GM19455 (cell line): ENCODE measurements around the gene WEE1.
"Not testable (repeated sequence)": the region's sequence is repeated elsewhere in the genome, so short reads cannot be mapped to it uniquely, and the experiment has no call there.

Source experiments
- ATAC-seq: cut with Tn5 transposase; IDR thresholded peaks from one replicate; pipeline ENCODE4 v1.9.1; 2021; ENCODE audit not compliant: unreplicated experiment

Gene WEE1

DNA sequence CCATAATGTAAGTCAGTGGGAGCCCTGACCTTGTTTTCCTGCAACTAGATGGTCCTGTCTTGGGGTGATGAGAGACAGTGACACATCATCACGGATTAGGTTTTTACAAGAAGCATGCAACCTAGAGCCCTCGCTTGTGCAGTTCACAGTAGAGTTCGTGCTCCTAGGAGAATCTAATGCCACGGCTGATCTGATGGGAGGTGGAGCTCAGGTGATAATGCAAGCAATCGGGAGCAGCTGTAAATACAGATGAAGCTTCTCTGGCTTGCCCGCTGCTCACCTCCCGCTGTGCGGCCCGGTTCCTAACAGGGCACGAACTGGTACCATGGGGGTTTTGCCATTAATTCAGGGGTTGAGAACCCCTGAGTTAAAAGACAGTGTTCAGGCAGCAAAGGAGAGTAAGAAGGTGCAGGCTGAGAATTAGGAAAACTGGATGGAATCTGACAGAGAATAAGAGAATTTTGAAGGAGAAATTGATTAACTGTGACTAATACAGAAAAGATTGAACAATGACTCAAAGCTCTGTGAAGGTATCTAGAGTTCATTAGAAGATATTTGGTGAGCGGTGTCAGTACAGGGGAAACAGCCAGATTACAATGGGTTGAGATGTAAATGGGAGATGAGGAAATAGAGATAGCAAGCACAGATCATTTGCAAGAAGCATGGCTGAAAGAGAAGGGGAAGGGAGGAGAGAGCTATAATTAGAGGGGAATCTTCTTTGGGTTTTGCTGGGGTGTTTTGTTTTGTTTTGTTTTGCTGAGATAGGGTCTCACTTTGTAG is 21.0 kb downstream of the WEE1 start:
- no peak for ATAC-seq

DNA sequence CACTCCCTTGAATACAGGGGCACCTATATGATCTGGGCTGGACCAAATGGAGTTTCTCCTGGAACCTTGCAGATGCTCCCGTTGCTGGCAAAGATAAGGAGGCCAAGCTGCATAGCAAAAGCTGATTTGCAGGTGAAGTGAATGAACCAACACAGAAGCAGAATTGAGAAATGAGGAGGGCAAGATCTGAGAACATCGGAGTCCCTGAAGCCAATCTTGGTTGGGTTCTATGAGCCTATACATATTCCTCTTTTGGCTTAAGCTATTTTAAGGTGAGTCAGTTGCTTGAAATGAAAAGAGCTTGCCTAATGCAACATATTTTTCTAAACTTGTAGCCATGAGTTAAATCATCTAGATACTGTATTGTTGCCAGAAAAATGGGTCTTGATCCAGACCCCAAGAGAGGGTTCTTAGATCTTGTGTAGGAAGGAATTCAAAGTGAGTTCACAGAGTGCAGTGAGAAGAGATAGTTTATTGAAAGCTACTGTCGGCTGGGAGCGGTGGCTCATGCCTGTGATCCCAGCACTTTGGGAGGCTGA is 23.5 kb downstream of the WEE1 start:
- ATAC-seq = no peak

DNA sequence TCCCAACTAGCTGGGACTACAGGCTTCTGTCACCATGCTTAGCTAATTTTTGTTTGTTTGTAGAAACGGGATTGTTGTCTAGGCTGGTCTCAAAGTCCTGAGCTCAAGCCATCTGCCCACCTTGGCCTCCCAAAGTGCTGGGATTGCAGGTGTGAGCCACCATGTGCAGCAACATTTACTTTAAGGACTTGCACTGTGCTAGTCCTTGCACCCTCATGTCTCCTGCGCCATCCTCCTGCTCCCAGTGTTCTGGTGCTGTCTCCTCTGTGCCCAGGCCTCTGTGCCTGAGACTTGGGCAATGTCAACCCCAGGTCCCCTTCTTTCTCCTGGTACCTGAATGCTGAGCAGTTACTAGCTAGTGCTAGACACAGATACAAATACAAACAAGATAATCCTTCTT is 26.7 kb downstream of the WEE1 start:
- no peak for ATAC-seq

DNA sequence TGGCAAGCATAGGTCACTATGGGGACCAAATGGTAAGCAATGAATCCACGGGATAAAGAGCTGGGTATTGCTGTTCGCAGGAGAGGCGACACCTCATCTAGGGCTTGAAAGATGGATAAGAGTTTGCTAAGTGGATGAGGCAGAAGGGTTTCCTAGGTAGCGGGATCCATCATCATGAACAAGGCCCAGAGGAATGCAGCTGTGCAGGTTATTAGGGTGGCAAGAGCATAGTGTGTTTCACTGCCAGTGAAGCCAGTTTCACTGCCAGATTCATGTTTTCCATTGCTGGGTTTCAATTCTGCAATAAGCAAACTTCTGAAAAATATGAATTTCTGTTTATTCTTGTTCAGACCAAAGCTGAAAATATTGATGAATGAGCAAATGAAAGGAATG is 27.2 kb downstream of the WEE1 start:
- peak; percentile 34 for ATAC-seq

DNA sequence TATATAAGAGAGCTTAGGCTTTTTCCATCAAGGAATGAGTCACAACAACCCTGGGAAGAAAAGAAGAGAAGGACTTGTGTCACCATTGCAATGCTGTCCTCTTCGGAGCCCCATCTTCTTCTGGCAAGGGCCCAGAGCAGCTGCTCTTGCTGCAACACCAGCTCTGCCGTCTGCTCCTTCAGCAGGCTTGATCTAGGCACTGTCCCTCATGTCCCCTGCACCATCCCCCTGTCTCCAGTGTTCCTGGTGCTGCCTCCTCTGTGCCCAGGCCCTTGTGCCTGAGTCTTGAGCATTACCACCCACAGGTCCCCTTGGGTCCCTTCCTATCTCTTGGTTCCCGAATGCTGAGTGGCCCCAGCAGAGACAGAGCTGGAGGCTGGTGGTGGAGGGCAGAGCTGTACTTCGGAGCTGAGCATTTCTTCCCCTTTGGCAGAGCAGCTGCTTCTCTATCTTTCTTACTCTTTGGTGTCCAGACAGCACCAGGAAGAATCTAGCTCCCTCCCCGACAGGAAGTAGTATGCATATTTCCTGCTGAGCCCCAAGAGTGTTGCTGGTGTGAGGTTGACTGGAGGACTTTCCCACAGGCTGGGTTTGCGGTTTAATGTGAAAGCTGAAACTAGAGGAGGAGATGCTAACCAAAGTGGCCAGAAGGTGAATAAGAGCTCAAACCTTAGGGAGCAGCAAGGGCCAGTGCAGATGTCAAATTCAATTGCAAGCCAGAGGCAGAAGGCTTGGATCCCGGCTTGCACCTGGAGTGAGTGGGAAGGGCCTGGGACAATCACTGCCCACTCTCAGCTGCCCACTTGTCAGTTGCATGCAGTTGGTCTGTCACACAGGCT is 27.8 kb downstream of the WEE1 start:
- ATAC-seq = peak; percentile 71

DNA sequence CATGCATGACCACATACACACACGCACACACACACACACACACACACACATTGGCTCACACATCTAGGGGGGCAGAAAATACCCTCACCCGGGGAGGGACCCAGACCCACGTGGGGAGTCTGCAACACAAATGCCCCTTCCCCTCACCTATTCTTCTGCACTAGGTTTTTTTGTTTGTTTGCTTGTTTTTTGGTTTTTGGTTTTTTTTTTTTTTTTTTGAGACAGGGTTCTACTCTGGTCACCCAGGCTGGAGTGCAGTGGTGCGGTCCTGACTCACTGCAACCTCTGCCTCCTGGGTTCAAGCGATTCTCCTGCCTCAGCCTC is 28.4 kb downstream of the WEE1 start:
- ATAC-seq = no peak

DNA sequence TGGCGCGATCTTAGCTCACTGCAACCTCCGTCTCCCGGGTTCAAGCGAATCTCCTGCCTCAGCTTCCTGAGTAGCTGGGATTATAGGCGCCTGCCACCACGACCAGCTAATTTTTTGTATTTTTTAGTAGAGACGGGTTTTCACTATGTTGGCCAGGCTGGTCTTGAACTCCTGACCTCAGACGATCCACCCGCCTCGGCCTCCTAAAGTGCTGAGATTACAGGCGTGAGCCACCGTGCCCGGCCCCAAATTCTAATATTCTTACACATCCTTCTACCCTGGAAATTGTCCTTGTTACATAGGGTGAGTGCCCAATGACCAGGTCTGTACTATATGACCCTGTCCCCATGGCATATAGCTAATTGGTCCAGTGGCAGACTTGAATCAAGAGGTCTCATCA is 29.7 kb downstream of the WEE1 start:
- not testable (repeated sequence) for ATAC-seq

DNA sequence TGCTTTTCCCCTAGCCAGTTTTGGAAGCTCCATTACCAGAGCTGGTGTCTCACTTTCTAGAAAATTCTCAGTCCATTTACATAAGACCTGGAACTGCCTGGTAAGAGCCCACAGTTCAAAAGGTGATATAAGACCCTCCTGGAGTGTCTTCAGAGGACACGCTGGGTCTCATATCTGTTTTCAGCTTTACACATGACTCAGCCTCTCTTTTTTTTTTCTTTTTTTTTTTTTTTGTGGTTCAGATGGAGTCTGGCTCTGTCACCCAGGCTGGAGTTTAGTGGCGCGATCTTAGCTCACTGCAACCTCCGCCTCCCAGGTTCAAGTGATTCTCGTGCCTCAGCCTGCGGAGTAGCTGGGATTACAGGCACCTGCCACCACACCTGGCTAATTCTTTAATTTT is 30.7 kb downstream of the WEE1 start:
- ATAC-seq = no peak

DNA sequence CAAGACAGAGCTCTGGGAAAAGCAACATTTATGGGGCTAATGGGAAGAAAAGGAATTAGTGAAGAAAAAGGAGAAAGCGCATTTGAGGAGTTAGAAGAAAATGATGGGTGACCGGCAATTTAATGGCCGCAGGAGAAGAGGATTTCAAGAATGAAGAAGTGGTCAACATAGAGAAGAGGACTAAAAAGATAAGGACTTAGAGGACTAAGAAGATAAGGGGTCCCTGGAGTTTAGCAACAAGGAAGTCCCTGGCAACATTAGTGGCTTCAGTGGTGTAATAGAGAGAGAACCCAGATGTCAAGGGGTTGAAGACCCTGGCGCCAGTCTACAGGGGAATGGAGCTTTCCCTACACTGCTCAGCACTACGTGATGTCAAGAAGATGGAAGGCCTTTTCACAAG is 32.3 kb downstream of the WEE1 start:
- no peak for ATAC-seq

DNA sequence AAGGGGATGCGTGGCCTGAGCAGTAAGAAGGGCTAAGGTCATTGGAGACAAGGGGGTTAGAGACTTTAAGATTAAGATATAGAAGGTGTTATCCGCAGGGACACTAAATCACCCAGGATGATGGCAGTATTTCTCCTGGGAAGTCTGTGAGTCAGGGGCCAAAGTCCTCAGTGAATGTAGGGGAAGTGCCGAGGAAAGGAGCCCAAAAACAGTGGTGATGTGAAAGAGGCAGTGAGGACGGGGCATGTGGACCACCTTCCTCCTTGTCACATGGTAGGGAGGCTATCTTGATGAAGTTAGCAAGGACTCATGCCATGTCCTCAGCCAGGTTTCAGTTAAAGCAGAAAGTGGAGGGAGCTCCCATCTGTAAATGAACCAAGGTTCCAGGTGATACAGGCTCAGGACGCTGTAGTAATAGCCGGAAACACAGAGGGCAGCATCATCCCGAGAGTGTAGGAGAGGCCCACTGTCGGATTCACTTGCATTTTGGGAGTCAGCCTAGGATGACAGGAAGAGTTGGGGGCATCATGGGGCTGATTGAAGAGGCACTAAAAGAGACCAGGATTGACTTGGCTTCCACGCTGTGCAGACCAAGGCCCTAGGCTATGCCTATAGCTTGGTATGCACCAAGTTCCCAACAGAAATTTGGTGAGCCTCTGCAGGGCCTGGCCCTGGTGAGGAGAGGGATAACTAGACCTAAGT is 33.5 kb downstream of the WEE1 start:
- ATAC-seq = no peak

DNA sequence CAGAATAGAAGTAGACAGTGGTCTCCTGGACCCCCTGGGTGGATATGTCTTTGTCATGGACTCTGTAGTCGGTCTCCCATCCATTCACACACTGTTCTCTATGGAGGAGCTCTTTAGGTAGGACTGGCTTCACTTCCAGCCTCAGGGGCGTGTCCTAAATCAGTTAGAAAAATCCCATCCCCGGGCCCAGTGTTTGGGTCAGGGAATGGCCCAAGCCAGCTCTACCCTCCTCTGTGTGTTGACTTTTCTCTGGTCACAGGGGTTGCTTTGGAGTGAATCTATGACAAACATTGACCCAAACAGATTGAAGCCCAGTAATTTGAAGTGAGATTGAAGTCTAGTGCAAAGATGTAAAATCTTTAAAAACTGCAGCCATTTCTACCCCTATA is 34.0 kb downstream of the WEE1 start:
- no peak for ATAC-seq

DNA sequence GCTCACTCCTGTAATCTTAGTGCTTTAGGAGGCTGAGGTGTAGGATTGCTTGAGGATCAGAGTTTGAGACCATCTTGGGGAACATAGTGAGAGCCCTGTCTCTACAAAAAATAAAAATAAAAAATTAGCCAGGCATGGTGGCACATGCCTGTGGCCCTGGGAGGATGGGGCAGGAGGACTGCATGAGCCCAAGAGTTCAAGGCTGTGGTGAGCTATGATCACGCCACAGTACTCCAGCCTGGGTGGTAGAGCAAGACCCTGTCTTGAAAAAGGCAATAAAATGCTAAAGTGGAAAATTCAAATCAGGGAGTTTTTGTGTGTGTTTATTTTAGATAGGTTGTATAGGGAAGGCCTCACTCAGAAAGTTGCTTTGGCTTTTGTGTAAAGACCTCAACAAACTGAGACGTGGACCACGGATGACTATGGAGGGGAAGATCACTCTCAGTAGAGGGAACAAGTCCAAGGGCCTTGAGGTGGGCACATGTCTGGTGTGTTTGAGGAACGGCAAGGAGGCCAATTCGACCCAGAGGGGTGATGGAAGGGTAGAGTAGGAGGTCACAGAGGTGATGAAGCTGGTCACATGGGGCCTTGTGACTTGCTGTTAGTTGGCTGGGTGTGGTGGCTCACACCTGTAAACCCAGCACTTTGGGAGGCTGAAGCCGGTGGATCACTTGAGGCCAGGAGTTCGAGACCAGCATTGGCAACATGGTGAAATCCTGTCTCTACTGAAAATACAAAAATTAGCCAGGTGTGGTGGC is 35.7 kb downstream of the WEE1 start:
- no peak for ATAC-seq

DNA sequence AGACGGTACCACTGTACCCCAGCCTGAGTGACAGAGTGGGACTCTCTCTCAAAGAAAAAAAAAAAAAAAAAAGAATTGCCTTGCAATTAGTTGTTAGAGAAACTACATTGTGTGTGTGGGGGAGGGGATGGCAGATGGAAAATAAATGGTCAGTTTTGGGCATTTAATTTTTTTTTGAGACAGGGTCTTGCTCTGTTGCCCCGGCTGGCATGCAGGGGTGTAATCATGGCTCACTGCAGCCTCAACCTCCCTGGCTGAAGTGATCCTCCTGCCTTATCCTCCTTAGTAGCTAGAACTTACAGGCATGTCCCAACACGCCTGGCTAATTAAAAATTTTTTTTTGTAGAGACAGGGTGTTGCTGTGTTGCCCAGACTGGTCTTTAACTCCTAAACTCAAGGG is 36.4 kb downstream of the WEE1 start:
- no peak for ATAC-seq

DNA sequence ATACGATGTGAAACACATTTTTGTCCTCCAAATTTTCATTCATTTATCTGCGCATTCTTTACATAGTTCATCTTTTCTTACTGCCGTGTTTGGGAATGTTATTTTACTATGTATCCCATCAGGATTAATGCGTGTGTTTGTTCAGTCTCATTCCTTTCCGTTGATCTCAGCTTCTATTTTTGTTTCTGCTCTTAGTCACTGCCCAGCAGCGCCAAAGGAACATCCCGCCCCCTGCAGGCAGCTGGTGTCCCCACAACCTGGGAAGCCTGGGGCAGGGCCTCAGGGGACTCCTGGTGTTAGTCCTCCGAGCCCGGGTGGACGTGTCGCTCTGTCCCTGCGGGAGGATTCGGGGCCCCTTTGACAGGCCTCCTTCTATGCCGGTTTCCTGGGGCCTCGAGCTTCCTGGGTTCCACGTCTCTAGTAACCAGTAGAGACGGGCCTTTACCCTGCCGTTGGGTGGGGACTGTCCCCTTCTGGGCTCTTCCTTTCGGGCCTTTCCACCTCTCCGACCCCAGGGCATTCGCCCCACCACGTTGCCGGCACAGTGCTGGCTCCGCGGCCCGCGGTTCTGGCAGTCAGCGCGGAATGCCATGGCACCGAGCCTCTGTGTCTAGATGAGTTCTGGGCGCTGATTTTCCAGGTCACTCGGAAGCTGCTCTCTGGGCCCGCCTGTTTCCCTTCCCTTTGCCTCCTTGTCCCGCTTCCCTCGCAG is 39.8 kb downstream of the WEE1 start:
- peak; percentile 43 for ATAC-seq

DNA sequence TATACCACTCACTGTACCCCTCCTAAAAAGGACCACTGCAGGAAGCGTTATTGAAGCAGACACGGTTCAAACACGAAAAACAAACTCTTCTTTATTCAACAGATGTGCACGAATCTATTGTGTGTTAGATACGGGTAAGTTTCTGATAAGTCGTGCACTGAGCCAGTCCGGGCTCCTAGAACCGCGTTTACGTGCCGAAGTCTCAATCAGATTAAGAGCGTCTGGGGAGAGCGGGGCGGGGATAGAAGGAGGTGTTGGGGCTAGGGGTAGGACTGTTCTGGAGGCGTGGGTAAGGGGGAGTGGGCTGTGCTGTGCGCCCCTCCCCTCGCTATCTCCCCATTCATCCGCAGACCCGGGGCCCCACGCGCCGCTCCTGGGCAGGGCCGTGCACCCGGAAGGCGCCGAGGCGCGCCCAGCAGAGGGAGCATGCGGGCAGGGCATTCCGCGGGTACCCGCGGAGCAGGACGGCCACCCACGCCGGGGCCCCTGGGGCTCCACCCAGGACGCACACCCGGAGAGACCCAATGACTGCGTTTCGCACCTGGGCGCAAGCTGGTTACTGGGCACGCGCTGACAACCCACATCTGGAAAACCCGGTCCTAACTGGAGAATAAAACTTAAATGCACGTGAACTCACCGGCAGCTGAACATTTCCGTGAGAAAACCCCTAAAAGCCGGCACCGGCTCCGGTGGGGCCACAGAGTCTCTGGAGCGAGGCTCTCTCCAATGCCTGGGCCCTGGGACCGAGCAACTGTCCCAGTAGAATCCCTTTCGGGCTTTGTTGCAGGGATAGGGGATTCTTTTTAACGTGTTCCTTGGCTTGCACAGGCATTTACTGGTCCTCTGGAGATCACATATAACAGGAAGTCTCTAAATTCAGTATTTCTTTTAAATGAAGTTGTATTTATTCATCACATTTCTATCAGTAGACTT is 40.6 kb downstream of the WEE1 start:
- peak; percentile 75 for ATAC-seq

DNA sequence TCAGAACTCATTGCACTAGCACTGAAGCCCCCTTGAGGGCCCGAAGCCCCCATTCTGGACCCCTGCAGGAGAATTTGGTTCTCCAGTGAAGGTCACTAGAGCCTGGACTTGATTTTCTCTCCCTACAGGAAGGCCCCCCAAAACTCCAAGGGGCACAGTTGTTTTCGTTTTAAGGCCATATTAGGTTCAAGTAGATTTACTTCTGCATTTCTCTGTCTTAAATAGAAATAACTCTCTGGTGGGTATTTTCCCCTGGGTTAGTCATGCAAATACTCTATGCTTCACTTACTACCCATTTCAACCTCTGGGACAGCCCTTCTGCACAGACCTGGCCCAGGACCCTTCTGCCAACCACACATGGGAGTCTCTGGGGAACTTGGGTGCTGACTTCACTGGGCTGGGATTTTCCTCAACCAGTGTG is 41.6 kb downstream of the WEE1 start:
- ATAC-seq = no peak

DNA sequence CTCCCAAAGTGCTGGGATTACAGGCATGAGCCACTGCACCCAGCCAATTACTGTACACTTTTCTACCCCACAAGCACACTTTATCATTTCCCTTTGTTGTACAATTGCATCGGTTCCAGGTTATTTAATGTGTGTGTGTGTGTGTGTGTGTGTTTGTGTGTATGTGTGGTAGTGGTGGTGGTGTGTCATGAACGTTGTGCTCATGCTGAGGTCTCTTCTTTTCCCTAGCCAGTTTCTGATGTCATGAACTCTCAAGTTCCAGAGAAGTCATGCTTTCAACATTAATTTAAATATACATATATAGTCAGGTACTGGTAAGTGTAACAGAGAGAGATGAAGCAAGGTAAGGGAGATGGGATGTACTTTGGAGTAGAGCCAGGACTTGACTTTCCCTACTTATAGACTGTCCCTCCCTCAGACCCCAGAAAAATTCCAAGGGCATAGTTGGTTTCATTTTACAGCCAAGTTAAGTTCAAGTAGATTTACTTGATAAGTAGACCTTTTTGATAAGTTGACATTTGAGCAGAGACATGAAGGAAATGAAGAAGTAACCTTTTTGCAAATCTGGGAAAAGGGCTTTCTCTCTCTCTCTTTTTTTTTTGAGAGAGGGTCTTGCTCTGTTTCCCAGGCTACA is 42.7 kb downstream of the WEE1 start:
- ATAC-seq = no peak

DNA sequence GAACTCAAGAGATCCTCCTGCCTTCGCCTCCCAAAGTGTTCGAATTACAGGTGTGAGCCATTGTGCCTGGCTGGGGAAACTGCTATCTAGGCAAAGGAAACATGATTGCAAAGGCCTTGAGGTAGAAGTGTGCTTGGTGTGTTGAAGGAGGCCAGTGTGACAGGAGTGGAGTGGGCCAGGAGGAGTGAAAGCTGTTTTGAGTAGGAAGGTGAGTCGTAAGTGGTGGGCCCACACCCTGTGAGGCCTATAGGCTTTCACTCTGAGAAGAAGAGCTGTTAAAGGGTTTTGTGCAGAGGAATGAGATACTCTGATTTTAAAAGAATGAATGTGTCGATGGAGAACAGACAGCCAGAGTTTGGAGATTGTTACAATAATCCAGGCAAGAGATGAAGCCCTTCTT is 43.4 kb downstream of the WEE1 start:
- ATAC-seq = no peak

DNA sequence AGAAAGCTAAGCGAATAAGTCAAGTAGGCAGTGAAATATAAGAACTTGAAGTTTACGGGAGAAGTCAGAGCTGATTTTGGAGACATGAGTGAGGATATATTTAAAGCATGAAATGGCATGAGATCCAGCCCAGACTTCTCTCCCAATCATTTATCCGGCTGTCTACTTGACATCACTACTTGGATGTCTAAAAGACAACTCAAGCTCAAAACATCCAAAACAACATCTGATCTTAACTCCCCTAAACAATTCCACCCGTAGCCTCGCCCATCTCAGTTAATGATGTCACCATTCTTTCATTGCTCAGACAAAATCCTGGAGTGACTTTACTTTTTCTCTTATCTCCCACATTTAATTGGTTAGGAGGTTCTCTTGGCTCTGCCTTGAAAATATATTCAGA is 44.5 kb downstream of the WEE1 start:
- no peak for ATAC-seq
